22Rv1 (cell line): Measurements from ENCODE around the gene STKLD1.

Experiments
- H3K27ac ChIP-seq: fragments of 450-650 bp; 2 replicates; pipeline ENCODE4 v1.5.1; 2017
- CTCF ChIP-seq: fragments of 450-650 bp; IDR thresholded peaks from 2 replicates; pipeline ENCODE4 v1.5.1; 2017; ENCODE audit warnings: mild to moderate bottlenecking
- ZFX ChIP-seq: fragments of 450-650 bp; IDR thresholded peaks from 2 replicates; pipeline ENCODE4 v1.6.1; 2017; ENCODE audit warnings: antibody characterized with exemption, borderline replicate concordance

The STKLD1 gene

GRCh38 chr9:133397895-133398294 lies 21.7 kb downstream of the STKLD1 start:
- no peak overlapping the region for H3K27ac ChIP-seq
- TF ChIP-seq CTCF (no peak), ZFX (no peak)

- no peak for TF ChIP-seq ZFX
- no peak for TF ChIP-seq CTCF
- no peak overlapping the region for H3K27ac ChIP-seq
Measured at GRCh38 chr9:133400292-133400691, 24.1 kb downstream of the STKLD1 start.

- no peak overlapping the region for H3K27ac ChIP-seq
- TF ChIP-seq ZFX (no peak), CTCF (no peak)
Measured at GRCh38 chr9:133401588-133401987, 25.4 kb downstream of the STKLD1 start.

- TF ChIP-seq CTCF: no peak
- no peak for TF ChIP-seq ZFX
- no peak overlapping the region for H3K27ac ChIP-seq
Measured at GRCh38 chr9:133402689-133403088, 26.5 kb downstream of the STKLD1 start.

- TF ChIP-seq ZFX: no peak
- TF ChIP-seq CTCF: peak; percentile 84
- no peak overlapping the region for H3K27ac ChIP-seq
Measured at GRCh38 chr9:133403766-133404453, 27.7 kb downstream of the STKLD1 start.

- H3K27ac ChIP-seq: no peak overlapping the region
- no peak for TF ChIP-seq ZFX
- TF ChIP-seq CTCF: no peak
Measured at GRCh38 chr9:133404454-133405002, 28.4 kb downstream of the STKLD1 start.
